HL-60 (cell line): ENCODE measurements around the gene PRKX.
"Not testable (repeated sequence)": the region's sequence is repeated elsewhere in the genome, so short reads cannot be mapped to it uniquely, and the experiment has no call there.

ENCODE experiments used
- CTCF ChIP-seq: IDR thresholded peaks from one replicate; pipeline ENCODE4 v1.5.1; 2011; ENCODE audit warnings: low read length, control low read depth, inconsistent platforms; ENCODE audit not compliant: insufficient read depth
- GABPA ChIP-seq: IDR thresholded peaks from 2 replicates; pipeline ENCODE4 v1.6.1; 2012; ENCODE audit warnings: low read depth
- POLR2AphosphoS5 ChIP-seq: IDR thresholded peaks from 2 replicates; pipeline ENCODE4 v1.6.1; 2012; ENCODE audit warnings: low read depth
- REST ChIP-seq: IDR thresholded peaks from 2 replicates; pipeline ENCODE4 v1.6.1; 2012; ENCODE audit warnings: low read depth; ENCODE audit not compliant: insufficient replicate concordance
- SPI1 ChIP-seq: IDR thresholded peaks from 2 replicates; pipeline ENCODE4 v1.6.1; 2012; ENCODE audit warnings: low read depth, mild to moderate bottlenecking, borderline replicate concordance

GRCh38 chrX:3683236-3683635 is 30.2 kb downstream of the PRKX start:
- TF ChIP-seq CTCF, REST, SPI1, POLR2AphosphoS5, GABPA: not testable (repeated sequence)
